GM13976 (cell line): Measurements from ENCODE around the gene MBOAT1.

Experiments
- DNase-seq: peaks from one replicate; pipeline ENCODE4 v3.0.0; 2012; ENCODE audit warnings: low spot score
- CTCF ChIP-seq: IDR thresholded peaks from 2 replicates; pipeline ENCODE4 v1.5.1; 2012; ENCODE audit warnings: borderline replicate concordance, mild to moderate bottlenecking; ENCODE audit not compliant: insufficient read depth; ENCODE audit errors: extremely low read depth, missing control alignments, control extremely low read depth
- in situ Hi-C: fragments of 300-500 bp; cut with MboI; formaldehyde crosslinking; loops from one replicate; pipeline ENCODE4 v1.12.0; 2022; ENCODE audit warnings: low sequenced_read_pairs, mixed read lengths, inconsistent platforms; ENCODE audit not compliant: unreplicated experiment

The MBOAT1 gene

GRCh38 chr6:20137240-20137639 lies 75.0 kb downstream of the MBOAT1 start:
- no peak for DNase-seq
- TF ChIP-seq CTCF = no peak
- in situ Hi-C loops = no loop called here

- no peak for DNase-seq
- TF ChIP-seq CTCF = no peak
- in situ Hi-C loops = no loop called here
Measured at GRCh38 chr6:20135677-20136268, 76.5 kb downstream of the MBOAT1 start.

- TF ChIP-seq CTCF = no peak
Measured at GRCh38 chr6:20134613-20135012, 77.7 kb downstream of the MBOAT1 start.

GRCh38 chr6:20129290-20130088 lies 82.8 kb downstream of the MBOAT1 start:
- no peak for TF ChIP-seq CTCF
- no peak for DNase-seq
- in situ Hi-C loops = no loop called here

More at GRCh38 chr6:20134613-20135012, 77.7 kb downstream of the MBOAT1 start:
- in situ Hi-C loops = no loop called here
- no peak for DNase-seq

- in situ Hi-C loops = no loop called here
- DNase-seq = no peak
- TF ChIP-seq CTCF = no peak
Measured at GRCh38 chr6:20128018-20128417, 84.3 kb downstream of the MBOAT1 start.

GRCh38 chr6:20126789-20127653 lies 85.2 kb downstream of the MBOAT1 start:
- peak; percentile 89 for TF ChIP-seq CTCF
- DNase-seq = peak; percentile 59
- in situ Hi-C loops = no loop called here
